ENCODE measurements around the gene CAPN9.

Gene CAPN9

DNA sequence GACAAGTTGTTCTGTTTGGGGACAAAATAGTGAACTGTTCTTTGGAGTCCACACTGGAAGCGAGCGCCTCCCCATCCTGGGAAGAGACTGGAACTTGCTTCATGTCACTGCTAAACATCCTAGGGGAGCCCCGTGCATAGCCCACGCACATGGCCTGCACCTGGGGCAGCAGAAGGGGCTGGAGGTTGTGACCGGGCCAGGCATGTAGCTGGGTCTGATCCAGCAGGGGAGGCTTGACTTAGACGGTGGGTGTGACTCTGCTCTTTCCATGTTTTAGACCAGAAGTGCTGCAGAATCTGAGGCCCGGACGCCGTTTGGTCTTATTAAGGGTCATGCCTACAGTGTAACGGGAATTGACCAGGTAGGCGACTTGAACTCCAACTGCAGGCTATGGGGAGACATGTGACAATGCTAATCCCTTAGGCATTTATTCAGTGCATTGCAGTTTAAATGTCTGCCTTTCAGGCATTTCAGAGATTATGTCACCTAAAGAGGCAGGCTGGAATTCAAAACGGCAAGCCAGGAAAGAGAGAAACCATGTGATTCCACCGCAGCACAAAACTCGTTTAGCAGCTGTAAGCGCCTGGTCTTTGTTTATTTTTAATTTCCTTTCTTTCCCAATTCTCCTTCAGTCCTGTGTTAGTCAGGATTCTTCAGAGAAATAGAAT lies 21.8 kb downstream of the CAPN9 start:
- no peak for DNase-seq (ENCODE audit: low spot score)

DNA sequence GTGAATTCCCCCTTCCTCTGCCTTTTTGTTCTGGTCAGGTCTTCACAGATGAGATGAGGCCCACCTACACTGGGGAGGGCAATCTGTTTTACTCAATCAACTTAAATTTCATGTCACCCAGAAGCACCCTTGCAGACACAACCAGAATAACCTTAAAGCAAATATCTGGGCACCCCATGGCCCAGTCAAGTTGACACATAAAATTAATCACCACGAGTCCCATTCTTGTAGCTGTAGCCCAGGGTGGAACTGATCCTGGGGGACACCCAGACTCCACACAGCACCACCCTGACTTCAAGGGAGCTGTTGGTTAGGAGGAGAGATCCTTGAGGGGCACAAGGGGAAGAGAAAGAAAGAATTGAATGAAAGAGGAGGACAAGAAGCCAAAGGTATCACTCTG lies 23.1 kb downstream of the CAPN9 start:
- no peak for DNase-seq (ENCODE audit: low spot score)

DNA sequence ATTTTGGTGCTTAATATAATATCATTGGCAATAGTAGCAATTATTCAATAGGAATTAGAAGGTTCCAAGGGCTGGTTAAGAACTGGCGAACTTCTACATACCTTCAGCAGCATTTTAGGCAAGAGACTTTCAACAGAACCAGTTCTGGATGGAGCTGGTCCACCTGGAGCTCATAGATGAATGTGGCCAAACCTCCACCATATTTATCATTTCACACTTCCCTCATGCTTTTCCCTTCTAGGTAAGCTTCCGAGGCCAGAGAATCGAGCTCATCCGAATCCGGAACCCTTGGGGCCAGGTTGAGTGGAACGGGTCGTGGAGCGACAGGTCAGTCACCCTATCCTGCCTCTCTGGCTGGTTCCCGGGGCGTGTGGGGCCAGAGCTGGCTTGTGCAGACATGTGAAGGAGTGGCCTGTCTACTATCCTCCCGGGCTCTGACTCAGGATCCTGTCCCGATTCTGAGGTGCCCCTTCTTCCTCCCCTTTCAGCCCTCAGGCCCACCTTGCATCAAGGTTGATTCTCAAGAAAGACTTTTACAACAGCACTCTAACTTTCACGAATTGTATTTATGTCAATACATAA lies 24.7 kb downstream of the CAPN9 start:
- DNase-seq (ENCODE audit: low spot score): no peak

DNA sequence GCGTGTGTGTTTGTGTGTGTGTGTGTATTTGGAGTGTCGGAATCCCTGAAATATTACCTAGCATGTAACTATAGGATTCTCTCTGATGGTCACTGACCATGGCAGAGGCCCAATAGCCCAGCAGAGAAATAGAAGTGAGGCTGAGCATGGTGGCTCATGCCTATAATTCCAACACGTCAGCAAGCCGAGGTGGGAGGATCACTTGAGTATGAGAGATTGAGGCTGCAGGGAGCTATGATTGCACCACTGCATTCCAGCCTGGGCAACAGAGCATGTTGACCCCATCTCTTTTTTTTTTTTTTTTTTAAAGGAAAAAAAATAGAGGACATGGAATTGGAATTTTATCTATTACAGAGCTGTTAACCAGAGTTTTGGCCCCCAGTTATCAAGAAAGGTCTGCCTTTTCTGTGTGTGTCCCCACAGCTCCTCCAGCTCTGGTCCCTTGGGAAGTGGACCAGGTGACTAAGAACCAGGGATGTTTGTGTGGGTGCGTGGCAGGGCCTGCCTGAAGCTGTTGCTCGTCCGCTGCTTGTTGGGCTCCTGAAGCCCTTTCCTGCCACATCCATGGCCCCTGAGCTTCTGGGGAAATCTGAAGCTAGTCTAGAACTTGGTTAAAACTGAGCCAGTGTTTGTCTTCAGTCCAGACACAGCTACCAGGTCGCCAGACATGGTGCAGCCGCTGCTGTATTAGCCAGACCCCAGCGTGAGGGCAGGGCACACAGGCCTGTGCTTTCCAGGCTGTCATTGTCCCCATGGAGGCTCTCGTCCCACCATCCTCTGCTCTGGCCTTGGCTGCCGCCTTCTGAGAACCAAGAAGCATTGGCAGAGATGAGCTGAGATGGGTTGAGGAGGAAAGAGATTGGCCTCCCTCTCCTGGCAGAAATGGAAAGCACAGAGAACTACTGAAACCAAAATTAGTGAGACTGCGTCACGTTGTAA lies 25.5 kb downstream of the CAPN9 start:
- DNase-seq (ENCODE audit: low spot score): no peak

DNA sequence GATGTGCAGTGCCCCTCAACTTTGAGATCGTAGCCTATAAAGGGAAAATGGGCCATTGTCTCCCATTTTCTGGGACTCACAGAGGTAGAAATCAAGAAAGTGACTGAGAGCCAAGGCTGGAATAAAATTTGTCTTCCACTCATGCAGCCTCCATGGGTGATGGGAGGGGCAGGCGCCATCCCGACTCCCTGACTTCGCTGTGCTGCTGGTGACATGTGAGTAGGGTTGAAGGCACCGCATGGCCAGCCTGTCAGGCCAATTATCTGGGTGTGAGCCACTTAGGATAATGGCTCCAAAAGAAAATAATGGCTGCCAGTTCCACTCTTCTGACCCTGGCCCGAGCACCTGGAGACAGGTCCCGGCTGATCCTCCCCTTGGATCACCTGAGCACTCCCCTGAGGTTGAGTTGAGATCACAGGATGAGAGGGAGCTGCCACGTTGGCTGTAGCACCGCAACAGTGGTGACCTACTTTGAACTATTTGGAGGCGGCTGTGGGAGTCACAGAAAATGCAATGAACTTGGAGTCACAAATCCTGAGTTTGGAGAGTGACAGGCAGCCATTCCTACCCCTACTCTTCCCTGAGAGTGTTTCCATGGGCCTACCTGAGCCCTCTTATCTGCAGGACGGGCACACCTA lies 26.3 kb downstream of the CAPN9 start:
- DNase-seq (ENCODE audit: low spot score): no peak

DNA sequence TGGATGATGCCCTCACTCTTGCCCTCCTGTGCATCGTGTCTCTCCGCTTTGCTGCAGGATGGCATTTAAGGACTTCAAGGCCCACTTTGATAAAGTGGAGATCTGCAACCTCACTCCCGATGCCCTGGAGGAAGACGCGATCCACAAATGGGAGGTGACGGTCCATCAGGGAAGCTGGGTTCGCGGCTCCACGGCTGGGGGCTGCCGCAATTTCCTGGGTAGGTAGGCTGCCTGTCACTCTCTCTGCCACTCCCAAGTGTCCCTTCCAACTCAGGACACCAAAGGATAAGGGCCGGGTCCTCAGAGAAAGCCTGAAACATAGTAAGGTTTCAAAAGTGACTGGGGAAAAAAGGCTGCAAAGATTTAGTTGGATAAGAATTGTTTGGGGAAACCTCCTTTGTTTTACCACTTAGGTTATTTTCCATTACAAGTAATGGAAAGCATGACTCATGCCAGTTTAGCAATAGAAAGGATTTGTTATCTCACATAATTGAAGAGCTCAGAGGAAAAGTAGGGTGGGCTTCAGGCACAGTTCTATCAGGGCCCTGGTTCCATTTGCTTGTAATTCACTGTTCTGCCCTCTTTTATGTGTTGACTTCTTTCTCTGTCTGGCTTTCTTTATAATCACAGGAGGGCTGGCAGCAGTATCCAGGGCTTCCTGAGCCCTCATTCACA lies 31.9 kb downstream of the CAPN9 start:
- DNase-seq (ENCODE audit: low spot score): no peak

DNA sequence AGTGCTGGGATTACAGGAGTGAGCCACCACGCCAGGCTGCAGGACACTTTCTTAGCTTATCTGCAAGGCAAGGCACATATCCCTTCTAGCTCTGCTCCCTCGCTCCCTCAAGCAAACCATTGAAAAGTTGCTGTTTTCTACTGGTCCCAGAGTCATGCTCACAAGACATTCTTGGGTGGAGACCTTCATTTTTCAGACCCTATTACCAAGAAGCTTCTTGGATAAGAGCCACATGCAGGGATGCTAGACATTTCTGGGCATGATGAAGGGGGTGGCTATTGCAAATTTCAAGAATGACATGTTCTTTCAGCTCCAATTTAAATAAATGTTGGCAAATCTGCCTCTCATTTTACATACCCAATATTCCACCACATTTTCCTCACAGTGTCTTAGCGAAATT lies 33.9 kb downstream of the CAPN9 start:
- no peak for DNase-seq (ENCODE audit: low spot score)

DNA sequence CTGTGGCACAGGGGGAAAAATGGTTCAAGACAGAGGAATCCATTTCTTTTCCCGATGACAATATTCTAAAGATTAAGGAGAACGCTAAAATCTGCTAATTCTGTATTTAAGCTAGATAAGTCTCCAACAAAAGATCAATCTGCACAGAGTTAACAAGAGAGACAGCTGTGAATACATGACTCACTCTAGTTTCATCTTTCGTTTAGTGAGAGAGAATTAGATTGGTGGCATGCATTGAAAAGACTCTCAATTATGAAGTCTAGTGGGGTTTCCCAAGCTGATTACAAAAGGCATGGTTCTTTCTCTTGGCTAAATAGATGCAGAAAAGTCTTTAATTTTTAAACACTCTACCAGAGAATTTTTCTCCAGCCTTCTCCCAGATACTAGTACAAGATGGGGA lies 34.4 kb downstream of the CAPN9 start:
- no peak for DNase-seq (ENCODE audit: low spot score)

DNA sequence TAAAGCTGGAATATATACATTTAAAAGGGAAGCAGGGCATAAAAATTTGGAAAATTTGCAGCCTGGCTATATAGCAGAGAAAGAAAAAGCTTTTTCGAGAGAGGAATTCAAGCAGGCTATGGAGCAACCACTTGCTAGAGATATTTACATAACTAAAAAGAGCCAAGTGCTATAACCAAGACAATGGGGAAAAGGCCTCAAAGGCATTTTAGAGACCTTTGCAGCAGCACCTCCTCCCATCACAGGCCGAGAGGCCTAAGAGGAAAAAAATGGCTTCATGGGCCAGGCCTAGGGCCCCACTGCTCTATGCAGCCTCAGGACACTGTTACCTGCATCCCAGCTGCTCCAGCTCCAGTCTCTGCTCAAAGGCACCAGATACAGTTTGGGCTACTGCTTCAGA lies 37.0 kb downstream of the CAPN9 start:
- no peak for DNase-seq (ENCODE audit: low spot score)

DNA sequence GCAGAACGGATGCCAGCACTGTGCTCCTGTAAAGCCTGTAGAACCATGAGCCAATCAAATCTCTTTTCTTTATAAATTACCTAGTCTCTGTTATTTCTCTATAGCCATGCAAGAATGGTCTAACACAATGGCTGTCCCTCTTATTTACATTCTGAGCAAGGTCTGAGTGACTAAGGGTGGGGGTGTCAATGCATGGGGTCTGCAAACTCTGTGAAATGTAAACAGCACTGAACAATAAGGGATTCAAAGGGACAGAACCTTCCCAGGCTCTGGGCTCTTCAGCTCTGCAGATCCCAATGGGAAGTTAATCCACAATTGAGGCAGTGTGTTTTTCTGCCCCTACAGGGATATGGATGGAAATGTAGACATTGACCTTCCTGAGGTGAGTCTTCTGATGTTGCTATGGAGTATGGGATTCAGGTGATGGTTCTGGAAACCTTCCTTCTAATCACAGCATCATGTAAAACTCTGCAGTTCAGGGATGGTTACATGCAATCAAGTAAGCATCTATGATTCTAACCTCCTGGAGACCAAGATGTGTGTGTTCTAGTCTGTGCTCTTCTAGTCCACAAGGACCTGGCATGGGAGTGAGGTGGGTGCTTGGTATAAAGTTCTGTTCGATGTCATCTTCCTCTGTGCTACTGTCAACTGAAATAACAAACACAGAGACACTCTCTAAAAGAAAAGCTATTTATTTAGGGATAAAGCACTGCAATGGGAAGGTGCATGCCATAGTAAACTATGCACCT lies 38.6 kb downstream of the CAPN9 start:
- no peak for DNase-seq (ENCODE audit: low spot score)

DNA sequence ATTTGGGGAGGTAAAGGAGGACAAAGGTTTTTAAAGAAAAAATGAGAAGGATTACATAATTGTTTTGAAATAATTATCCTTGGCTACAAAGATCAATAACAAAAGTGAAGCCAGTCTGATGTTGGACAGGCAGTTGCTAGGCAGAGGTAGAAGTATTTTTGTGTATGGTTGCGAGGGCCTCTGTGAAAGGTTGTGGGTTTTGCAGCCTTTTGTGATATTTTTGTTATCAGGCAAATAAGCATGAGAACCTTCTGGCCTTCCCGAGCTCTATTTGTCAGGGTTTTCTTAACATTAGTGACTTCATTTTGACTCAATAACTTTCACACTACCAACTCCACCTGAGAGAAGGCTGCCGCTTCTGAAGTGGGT lies 39.2 kb downstream of the CAPN9 start:
- DNase-seq (ENCODE audit: low spot score): no peak

DNA sequence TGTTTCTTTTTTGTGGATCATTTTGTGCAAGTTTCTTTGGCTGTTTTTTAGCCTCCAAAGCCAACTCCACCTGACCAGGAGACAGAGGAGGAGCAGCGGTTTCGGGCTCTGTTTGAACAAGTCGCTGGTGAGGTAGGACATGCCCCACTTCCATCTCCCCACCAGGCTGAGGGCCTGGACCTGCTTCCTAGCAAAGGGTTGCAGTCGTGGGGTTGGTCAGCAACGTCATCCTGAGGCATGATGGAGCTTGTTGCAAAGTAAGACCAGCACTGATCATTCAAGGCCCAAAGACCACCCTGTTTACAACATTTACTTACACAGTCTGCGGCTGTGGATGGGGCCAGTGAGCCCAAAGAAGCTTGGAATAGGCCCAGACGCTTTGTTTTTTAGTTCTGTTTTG lies 40.3 kb downstream of the CAPN9 start:
- no peak for DNase-seq (ENCODE audit: low spot score)

DNA sequence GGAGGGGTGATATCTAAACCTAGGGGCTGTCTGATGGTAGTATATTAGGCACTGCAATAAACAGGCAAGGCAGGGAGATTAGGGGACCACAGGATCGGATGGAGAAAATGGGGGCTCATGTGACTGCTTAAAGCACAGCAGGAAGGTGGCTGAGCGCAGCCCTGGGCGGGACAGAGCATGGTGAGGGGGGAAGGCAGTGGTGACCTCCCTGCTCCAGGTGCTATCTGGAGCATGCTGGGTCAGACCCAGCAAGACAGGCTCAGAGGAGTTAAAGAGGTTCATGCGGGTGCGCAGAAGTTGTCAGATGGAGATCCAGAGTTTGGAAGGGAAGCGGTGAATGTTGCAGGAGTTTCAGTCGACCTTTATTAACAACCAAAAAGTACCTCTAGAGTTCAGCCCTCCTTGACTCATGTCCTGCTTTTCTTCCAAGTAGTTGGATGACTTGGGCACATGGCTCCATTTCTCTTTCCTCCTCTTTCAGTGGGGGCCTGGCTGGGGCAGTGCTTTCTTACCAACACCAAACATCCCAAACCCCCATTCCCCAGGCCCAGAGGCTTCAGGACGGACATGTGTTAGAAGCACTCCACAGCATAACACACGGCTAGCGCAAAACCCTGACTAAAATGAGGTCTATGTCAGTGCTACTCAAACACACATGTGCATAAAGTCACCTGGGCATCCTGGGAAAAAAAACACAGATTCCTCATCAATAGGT lies 41.5 kb downstream of the CAPN9 start:
- DNase-seq (ENCODE audit: low spot score): no peak

DNA sequence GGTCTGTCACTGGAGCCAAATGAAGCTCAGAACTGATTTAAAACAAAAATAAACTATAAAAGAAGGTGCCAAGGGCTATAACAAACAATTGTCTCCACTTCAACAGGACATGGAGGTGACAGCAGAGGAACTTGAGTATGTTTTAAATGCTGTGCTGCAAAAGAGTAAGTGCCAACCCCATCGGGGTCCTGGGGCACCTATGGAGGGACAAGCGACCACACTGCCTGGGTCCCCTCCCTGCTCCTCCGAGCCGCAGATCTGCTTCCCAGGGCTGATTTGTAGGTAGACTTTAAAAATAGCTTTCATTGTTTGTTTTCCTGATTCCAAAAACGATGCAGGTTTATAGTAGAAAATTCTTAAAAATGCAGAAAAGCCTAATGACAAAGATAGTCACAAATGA lies 42.8 kb downstream of the CAPN9 start:
- DNase-seq (ENCODE audit: low spot score): no peak

DNA sequence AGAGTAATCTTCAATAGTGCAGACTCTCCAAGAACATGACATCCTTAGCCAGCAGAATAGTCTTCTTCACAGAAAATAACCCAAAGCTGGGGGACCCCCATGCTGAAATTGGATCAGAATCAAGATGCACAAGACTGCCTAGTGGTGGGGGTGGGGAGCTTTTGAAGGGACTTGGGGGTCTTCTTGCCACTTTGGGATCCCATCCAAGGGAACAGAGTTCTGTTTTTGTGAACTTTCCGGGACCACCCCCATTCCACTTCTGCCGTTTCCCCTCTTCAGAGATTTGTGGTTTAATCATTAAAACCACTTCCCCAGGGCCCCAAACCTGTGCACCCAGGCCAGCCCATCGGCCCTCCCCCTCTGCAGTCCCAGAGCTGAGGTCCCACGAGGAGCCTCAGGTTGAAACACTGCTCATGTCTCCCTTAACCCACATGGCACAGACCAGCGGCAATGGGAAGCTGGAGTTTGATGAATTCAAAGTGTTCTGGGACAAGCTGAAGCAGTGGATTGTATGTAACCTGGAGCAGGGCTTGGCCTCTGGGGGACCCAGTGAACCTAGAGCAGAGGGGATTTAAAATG lies 44.9 kb downstream of the CAPN9 start:
- no peak for DNase-seq (ENCODE audit: low spot score)

DNA sequence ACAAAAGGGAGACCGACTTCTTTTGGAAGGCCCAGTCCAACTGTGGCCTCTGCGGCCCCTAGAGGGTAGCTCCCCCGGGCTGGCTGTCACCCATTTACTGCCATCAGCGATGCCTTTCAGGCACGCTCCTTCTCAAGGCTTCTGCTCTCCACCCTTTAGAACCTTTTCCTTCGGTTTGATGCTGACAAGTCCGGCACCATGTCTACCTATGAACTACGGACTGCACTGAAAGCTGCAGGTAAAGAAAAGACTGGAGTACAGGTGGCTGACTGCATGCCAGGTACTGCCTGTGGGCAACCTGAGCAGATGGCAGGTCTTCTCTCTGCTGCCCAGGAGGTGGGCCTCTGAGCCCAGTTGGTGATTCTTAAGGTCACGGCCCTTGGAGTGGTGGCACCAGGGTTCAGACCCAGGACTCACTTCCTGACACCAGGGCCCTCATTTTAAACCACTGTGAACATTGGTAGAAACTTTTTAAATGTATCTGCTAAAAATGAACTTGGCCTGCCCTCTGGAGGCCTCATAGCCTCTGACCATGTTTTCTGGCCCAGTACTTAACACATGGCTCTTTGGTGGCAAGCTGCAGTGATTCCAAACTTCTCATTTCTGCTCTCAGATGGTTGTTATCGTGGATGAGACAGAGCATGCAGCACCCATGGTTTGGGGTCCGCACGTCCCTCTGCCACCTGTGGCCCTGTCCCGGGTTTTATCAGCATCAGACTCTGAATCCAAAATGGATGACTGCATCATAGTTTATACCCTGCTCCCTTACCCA lies 45.7 kb downstream of the CAPN9 start:
- DNase-seq (ENCODE audit: low spot score): no peak

DNA sequence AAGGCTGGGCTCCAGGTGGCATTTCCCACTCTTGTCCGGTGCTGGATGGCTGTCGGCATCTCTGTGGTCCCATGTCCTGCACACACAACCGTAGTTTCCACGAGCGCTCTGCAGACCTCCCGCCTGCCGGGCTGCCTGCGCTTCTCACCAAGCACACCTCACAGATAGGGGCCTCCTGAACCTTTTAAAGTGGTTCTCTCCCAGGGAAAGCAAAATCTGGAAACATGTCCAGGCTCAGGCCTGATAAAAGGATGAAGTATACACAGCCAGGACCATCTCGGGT lies 46.2 kb downstream of the CAPN9 start:
- no peak for DNase-seq (ENCODE audit: low spot score)

DNA sequence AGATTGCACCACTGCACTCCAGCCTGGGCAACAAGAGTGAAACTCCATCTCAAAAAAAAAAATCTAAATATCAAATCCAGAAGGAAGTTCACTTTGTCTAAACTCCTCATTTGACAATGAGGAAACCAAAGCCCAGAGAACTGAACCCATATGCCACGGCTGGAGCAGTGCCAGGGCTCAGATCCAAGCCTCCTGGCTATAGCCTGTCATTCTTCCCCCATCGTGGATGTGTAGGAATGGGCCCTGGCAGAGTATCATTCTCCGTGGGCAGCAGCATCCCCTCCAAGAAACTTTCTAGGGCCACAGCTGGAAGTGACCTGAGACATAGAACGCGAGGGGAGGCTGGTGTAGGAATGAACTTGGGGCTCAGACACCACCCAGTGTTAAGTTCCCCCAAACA lies 47.2 kb downstream of the CAPN9 start:
- DNase-seq (ENCODE audit: low spot score): no peak

DNA sequence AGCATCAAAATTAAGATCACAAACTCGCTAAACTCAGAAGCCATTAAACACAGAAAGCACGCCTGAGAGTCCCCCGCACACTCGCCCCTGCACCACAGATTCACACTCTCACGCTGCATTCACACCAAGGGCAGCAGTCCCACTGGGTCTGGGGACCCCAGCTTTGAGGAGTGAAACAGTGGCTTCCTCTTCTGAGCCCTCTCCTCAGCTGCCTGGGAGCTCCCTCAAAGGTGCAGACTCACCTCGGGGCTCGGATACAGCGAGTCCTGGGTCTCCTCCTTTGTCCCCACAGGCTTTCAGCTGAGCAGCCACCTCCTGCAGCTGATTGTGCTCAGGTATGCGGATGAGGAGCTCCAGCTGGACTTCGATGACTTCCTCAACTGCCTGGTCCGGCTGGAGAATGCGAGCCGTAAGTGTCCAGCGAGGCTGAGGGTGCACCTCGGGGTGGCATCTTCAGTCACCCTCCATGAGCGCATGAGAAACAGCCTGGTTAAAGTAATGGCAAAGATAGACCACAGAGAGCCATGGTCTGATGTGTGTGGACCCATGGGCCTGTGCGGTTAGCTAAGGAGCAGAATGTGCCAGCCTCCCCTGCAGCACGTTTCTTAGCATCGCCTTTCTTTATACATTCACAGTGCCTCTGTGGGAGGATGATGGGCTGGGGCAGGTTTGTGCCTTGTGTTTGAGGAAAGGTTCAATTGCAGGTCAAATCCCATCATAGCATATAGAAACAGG lies 47.9 kb downstream of the CAPN9 start:
- DNase-seq (ENCODE audit: low spot score): no peak
